COLO668 (cell line): ENCODE measurements around the gene HLTF.

ENCODE experiments used
- DNase-seq: peaks from one replicate; lab custom pipeline; 2025; ENCODE audit not compliant: unreplicated experiment; lab: John Stamatoyannopoulos, UW

The HLTF gene

GRCh38 chr3:149020196-149020838, 66.0 kb downstream of the HLTF start:
- DNase-seq: no peak

- DNase-seq: no peak
These were observed 66.8 kb downstream of the HLTF start for GRCh38 chr3:149019580-149019979.

GRCh38 chr3:149018247-149018646, 68.1 kb downstream of the HLTF start:
- no peak for DNase-seq

DNA sequence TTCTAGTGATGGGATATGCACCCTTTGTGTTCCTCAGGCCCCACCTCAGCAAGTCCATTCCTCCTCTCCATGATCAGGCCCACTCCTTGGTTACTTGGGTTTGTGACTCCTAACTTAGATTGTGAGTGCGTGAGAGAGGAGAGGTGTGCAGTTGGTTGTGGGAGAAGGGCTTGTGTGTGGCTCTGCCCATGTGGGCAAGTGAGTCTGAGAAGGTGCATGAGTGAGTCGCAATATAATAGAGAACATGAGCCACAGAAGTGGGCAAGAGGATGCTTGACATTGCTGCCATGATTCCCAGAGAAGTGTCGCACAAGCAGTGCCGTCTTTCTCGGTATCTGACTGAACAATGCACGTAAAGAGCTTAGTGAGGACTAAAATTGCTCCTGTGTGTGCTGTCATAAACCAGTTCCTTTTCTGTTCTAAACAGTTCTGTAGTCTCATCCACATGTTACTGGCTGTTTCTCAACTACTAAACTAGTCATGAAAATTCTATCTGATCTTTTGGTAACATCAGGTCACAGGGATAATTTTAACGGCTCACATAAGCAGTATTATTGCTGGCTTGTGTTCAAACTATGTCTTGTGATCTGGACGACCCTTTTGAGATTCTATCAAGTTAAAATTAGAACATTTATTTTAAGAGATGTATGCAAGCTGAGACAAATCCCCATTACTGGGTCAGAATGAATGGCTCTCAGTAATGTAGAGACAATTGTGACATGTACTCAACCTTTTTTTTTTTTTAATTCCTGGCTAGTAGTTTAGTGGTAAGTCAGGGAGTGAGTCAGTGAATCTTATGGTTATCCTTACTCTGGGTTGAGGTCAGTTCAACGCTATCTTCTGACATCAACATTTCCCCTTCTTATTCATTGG, 69.4 kb downstream of the HLTF start:
- no peak for DNase-seq

DNA sequence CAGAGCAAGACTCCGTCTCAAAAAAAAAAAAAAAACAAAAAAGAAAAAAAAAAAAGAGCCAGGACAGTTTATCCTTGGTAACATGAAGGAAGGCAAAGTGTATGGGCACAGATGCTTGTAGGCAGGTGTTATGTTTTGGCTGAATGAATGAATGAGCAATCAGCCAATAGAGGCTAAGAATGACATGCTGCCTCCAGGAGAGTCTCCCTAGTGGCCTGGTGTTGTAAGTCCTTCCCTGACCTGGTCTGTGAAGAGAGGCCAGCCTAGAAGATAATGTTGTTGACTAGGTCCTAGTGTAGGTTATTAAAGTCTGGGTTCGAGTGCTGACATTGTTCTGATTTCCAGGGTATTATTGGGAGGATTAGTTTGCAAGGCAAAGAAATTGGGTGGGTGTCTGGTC, 70.1 kb downstream of the HLTF start:
- DNase-seq: no peak

- DNase-seq: no peak
These were observed 70.9 kb downstream of the HLTF start for GRCh38 chr3:149015393-149015792.

DNA sequence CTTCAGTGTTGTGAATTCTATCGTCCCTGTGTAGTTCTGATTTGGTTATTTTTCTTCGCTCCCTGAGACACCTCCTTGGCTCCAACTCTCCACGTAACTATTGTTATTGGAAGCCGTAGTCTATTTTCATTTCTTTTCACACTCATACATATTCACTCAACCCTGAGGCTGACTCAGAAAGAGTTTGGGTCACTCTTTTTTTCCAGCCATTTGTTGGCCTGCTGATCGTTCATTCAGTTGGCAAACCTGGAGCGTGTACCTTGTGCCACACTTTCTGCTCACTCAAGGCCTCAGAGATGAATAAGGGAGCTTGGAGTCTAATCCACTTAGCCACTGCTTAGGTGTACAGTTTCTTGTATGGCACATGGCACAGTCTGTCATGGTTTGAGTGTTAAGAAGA, 72.6 kb downstream of the HLTF start:
- DNase-seq: no peak

DNA sequence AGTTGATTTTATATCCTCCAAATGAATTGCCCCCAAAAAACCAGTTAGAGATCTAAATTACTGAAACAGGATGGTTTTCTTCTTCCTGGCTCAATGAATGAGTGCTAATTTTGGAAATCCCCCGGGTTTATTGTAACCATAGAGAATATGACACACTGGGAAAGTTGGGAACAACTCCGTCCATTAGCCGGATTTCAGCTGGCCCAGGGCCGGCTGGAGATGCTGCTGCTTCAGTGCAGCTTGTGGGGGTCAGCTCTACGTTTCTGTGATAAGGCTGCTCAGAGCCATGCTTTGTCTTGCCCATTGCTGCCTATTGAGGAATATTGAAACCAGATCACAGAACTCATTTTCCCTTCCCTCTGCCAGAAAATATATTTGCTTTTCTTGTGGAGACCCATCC, 74.7 kb downstream of the HLTF start:
- no peak for DNase-seq

- no peak for DNase-seq
These were observed 75.4 kb downstream of the HLTF start for GRCh38 chr3:149010966-149011365.

DNA sequence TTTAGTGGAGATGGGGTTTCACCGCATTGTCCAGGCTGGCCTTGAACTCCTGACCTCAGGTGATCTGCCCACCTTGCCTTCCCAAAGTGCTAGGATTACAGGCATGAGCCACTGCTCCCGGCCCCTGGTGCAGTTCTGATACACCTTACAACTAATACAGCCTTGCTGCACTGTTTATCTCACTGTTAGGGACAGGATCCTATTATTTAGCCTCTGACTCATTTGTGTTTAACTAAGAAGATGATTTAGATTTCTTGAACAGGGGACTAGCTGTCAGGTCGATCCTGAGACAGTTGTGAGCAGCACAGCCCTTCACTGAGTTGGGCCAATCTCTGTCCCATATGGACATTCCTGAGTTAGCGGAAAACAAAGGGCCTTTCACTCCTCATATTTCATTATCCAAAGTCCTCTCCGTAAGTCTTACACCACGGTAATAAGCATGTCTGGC, 75.8 kb downstream of the HLTF start:
- no peak for DNase-seq

DNA sequence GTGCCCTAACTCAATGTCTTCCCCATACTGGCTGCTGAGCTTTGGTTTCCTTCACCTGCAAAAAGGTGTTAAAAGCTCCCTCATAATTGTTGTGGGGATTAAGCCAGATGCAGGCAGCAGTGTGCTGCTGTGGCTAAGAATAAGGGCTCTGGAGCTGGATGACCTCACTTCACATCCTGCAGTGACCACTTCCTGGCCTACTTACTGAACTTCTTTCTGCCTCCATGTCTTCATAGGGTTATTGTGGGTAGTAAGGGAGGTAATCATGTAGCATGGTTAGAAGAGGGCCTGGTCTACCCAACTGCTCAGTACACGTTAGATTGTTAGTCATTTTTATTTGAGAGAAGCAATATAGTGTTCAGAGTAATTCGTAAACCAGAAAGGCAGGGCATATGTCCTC, 76.6 kb downstream of the HLTF start:
- DNase-seq: no peak

GRCh38 chr3:149007567-149008257, 78.6 kb downstream of the HLTF start:
- no peak for DNase-seq

GRCh38 chr3:149005416-149005815, 80.9 kb downstream of the HLTF start:
- no peak for DNase-seq

DNA sequence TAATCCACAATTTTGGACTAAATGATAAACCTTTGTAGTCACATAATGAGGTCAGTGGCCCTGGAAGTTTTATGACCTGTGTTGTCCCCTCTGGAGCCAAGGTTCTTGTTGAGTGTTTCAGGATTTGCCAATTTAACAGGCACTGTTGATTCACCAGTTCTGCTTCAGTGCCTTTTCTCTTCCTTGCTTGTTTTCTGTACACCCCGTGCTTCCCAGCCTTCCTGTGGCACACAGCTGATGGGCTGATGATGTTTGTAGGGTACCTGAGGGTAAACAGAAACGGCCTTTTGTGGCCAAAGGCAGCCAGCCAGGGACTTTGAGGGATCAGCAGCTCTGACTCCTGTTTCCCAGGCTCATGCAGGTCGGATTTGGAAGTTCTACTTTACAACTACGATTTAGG, 81.7 kb downstream of the HLTF start:
- DNase-seq: peak; percentile 73

- DNase-seq: peak; percentile 46
These were observed 82.6 kb downstream of the HLTF start for GRCh38 chr3:149003653-149004305.

DNA sequence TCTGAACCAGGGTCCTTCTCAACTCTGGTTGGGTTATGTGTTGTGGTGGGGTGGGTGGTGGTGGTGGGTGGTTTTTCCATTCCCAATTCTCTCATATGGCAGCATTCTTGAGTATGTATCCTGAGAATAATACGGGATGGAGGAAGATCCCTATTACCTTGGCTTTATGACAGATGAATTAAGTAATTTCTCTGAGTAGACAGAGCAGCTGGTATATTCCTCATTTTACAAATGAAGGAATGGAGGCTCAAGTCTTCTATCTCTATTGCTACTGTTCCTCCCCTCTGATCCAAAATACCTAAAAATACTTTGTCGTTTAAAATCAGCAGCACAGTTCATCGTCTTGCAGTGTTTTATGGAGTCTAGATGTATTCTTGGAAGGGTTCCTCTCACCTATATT, 84.6 kb downstream of the HLTF start:
- no peak for DNase-seq

DNA sequence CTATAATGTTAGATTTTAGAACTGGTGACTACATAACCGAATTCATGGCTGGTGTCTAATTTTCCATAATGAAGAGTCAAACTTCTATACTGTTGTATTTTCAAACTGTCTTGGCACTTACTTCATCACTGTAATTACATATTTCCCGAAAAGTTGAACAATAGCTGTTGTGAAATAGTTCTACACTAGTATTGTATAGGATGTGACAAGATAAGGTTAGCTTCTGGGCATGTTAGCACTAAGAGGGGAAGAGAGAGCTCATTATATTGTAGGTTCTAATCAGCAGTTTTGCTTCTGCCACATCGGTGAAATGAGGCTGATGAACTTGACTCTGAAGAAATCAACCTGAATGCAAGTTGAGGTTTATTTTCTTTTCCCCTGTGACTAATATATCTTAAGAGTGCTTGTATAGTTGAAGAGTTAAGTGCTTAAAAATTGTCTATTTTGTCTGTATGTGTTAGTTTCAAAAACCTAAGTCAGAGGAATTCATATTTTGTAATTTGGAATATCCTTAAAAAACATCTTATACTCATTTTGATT, 86.1 kb downstream of the HLTF start:
- DNase-seq: no peak

DNA sequence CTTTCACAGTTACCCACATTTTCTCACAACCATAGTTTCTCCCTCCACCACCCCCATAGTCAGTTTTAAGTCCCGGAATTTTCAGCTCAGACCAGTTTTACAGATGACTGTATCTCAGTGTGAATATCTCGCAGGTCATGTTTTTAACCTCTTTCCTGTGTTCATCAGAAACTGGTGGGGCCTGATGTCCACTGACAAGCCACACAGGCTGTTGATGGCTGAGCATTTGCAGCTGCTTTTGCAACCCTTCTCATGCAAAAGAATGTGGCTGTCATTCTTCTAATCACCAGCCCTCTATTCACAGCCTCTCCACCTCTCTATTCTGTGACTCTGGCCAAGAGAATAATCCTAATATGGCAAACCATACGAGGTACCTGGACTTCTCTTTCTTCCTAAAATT, 86.5 kb downstream of the HLTF start:
- DNase-seq: no peak

DNA sequence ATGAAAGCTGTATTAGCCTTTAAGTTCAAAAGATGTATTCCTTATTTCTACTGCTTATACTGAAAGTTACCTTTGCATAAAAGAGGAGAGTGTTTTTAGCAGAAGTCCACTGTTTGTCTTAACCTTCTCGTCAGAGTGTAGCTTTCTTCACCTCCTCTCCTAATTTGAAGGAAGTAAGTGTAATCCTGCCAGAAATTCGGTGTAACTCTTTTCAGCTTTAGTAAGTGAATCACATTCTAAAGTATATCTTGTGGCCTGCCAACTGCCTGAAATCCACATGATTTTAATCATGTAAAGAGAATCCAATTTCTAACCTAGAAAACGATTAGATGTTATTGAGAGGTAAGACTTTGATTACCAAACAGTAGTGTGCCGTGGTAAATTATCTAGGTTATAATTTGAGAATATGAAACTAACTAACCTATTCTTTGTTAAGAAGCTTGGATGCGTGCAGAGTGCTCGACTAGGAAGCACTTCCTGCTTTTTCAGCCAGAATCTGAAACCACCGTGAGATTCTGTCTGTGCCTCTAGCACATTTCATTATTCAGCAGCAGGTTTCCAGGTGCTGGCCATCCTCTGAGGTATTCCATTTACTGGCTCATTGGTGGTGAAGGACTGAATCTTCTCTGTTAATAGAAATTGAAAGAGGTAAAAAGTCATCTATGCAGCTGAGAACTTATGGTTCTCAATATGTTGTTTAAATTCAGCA, 87.5 kb downstream of the HLTF start:
- peak; percentile 2 for DNase-seq

DNA sequence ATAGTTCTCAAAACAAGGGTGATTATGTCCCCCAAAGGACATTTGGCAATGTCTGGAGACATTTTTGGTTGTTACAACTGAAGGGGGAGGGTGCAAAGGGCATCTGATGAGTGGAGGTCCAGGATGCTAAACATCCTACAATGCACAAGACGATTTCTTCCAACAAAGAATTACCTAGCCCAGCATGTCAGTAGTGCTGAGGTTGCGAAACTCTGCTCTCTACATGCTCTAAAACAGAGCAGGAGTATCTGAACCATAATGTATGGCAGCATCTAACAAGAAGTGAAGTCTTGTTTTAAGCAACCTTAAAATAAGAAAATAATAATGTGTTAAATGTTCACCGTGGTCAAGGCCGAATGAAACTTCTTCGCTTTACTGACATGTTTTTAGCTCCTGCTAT, 88.0 kb downstream of the HLTF start:
- DNase-seq: no peak

- DNase-seq: no peak
These were observed 88.7 kb downstream of the HLTF start for GRCh38 chr3:148997623-148998022.
